ENCODE data around the gene CCDC92B.
"Not testable (repeated sequence)": the region's sequence is repeated elsewhere in the genome, so short reads cannot be mapped to it uniquely, and the experiment has no call there.

The CCDC92B gene

DNA sequence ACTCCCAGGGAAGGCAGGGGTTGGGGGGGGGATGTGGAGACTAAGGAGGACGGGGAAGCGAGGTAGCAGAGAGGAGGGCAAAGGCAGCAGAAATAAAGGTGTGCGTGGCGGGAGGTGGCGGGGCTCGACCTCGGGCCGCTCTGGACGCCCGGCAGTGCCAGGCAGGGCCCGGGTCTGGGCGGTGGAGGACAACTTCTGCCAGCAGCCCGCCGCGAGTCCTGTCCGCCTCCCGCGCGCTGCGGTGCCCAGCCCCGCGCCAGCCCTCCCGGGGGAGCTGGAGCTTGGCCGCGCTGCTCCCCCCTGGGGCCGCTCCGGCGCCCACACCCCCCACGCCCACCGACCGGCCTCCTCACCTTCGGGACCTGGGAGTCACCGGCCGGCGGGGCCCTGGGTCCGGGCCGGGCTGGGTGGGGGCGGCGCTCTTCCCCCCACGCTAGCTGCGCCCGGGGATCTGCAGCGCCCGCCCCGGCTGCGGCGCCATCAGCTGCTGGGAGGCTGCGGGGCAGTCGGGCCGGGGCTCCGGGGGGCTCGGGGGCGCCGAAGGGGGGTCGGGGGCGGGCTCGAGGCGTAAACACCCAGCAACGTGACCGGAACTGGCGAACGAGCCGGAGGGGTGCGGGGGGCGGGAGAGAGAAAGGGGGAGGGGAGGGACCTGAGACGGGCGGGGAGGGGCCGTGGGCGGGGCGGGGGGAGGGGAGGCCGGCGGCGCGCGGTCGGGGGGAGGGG lies at the start of gene CCDC92B:
Gene CCDC92B (minus strand): TSS at position 595 of the 726 bp plus-strand sequence. CDS start 14,507 bp downstream, outside the sequence.
- no peak for ATAC-seq

DNA sequence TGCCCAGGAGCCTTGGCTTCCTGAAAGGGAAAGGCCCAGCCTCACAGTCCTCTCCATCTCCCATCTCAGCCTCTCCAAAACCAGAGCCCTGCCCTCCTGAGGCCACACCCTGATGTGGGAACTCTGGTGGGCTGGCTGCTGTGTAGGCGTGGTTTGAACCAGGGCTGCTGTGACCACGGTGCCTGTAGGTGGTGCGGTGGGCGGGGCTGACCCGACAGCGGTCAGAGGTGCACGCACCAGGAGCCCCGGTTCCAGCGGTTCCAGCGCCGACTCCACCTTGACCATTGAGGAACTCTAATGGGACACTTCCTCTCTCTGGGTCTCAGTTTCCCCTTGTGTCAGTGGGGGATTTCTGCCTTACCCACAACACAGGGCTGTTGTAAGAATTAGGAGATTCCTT lies 49.2 kb upstream of the CCDC92B start:
- no peak for ATAC-seq

- no peak for ATAC-seq
Measured at GRCh38 chr17:2798188-2798587, 48.7 kb upstream of the CCDC92B start.

GRCh38 chr17:2797637-2798036 lies 48.2 kb upstream of the CCDC92B start:
- ATAC-seq: no peak

DNA sequence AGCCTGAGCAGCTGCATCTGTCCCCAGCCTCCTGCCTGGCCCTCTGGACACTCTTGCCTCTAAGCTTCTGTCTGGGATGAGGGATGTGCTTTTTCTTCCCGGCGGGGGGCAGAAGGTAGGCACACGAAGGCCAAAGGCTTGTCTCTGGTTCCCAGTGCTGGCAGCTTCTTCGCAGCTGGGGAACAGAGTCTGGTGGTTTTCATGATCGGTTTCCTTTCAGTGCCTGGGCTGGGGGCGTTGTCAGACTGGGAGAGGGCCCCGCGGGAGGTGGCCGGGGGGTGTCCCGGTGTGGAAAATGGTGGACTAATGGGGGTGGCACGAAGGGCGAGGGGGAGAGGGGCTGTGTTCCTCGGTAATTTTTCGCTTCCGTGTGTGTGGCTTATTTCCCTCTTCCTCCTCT lies 47.8 kb upstream of the CCDC92B start:
- no peak for ATAC-seq

- peak; percentile 81 to 91 for ATAC-seq
Measured at GRCh38 chr17:2796164-2797125, 47.0 kb upstream of the CCDC92B start, which contains the start of gene RAP1GAP2. TSS of gene RAP1GAP2 (plus strand) at chr17:2796438. CDS start at chr17:2796528, 90 bp downstream.

DNA sequence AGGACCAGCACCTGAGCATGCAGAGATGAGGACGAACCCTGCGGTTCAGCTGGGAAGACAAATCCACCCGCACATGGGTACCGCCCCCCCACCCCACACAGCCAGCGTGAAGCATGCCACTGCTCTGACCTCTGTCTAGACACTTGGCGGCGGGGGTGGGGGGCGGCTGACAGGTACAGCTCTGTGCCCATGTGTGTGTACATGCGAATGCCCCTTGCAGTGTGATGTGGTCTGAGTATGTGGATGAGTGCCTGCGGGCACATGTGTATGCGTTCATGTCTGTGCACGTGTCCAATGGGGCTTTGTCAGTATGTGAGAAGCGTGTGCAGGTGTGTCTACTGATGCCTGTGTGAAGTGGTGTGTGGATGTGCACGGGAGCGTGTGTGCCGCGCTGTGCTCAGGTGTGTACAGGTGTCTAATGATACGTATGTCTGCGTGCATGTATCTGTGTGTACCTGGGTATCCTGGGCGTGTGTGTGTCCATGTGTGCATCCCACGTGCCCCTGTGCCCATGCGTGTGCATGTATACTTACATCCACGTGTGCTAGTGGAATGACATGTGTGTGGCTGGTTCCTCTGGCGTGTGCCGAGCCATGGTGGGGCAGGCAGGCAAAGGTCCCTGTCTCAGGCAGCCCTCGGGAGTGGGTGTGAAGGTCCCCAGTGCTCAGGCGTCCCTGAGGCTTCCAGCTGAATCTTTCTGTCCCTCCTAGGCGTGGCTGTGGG lies 46.1 kb upstream of the CCDC92B start:
- ATAC-seq: peak; percentile 7 to 9

DNA sequence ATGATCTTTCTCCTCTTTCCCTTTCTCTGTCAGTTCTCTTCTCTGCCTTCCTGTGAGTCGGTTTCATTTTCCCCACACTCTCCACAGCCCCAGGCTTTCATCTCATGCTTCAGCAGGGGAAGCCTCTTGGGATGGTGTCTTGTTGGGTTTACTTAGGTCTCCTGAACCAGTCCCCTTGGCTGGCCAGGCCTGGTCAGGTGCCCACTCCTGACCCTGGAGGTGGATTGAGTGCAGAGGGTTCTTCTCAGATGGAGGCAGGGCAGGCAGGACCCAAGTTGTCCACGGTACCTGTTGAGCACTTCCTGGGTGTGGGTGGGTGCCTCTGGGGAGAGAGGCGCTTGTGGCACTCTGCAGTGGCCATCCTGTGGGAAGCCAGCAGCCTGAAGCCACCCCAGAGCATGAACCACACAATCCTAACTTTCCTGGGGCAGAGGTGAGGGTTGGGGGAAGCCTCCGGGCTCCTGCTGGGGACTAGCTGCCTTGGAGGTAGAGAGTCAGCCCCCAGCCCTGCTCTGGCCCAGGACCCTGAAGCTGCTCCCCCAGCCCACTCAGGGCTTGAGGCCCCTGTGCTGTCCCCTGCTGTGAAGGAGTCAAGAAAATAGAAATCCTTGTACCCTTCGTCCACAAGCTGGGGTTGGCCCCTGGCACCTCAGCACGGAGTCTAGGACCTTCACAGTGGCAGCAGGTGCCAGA lies 44.8 kb upstream of the CCDC92B start:
- ATAC-seq: peak in 1 of 2 donors; percentile 26

GRCh38 chr17:2792366-2793169 lies 43.1 kb upstream of the CCDC92B start:
- ATAC-seq: no peak

- ATAC-seq: no peak
Measured at GRCh38 chr17:2789700-2790099, 40.2 kb upstream of the CCDC92B start.

- ATAC-seq: peak; percentile 98 to 99
Measured at GRCh38 chr17:2786176-2786881, 36.9 kb upstream of the CCDC92B start.

GRCh38 chr17:2785376-2785775 lies 35.9 kb upstream of the CCDC92B start:
- not testable (repeated sequence) for ATAC-seq

DNA sequence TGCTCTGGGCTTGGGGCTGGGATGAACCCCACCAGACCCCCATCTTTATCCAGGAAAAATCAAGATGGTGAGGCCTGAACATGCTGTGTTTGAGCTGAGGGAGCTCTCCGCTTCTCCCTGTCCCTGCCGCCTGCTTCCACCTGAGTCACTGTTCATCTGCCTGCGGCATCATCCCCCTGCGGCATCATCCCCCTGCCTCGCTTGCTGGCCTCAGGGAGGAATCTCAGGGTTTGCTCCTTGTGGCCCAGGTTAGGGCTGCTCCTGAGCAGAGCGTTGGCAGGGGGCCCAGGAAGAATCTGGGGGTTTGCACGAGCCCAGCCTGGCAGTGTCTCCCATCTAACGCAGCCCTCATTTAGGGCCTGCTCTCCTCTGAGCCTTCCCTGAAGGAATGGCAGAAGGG lies 35.4 kb upstream of the CCDC92B start:
- ATAC-seq: no peak

GRCh38 chr17:2783310-2784030 lies 34.0 kb upstream of the CCDC92B start:
- ATAC-seq: no peak

- ATAC-seq: no peak
Measured at GRCh38 chr17:2782055-2782454, 32.6 kb upstream of the CCDC92B start.

- not testable (repeated sequence) for ATAC-seq
Measured at GRCh38 chr17:2781598-2781997, 32.1 kb upstream of the CCDC92B start.

- ATAC-seq: no peak
Measured at GRCh38 chr17:2780931-2781454, 31.5 kb upstream of the CCDC92B start.

GRCh38 chr17:2780256-2780655 lies 30.8 kb upstream of the CCDC92B start:
- no peak for ATAC-seq

DNA sequence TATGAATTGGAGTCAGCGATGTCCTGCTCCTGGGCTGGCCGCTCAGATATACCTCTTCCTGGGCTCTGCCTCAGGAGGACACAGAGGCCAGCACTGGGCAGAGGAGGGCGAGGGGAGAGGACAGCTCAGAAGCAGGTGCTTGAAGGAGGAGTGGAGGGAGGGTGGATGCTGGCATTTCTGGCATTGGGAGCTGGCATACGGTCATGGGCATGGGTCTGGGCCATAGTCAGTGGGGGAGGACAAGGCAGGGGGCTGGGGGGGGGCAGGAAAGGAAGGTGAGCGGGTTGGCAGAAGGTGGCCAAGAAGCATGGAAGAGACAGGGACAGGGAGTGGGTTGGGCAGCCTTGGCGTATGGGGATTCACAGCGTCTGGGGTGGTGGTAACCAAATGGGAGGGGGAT lies 30.1 kb upstream of the CCDC92B start:
- ATAC-seq: no peak

- no peak for ATAC-seq
Measured at GRCh38 chr17:2778489-2778888, 29.0 kb upstream of the CCDC92B start.
